Spinal cord (tissue), 10 donors: ENCODE results near the gene MBLAC2. TPM values are rescaled to one million over a fixed set of nuclear protein-coding genes. Genes with fewer than 3 reads are reported as not detected.

Source experiments
- DNase-seq, 6 donors: peaks; one replicate each; pipeline versions ENCODE4 v3.0.0 to v3.0.0-alpha.2; 2013 to 2015; ENCODE audit warnings: low spot score in 6 of 6, low read depth in 4 of 6
- H3K27ac ChIP-seq: one replicate; pipeline ENCODE4 v1.5.1; 2013; ENCODE audit warnings: low read depth, low read length, control low read depth
- H3K27me3 ChIP-seq: one replicate; pipeline ENCODE4 v1.6.1; 2013; ENCODE audit warnings: low read length; ENCODE audit not compliant: control insufficient read depth, insufficient read depth
- H3K36me3 ChIP-seq: one replicate; pipeline ENCODE4 v1.6.1; 2013; ENCODE audit warnings: low read length; ENCODE audit not compliant: control insufficient read depth, insufficient read depth
- H3K4me1 ChIP-seq: one replicate; pipeline ENCODE4 v1.6.1; 2013; ENCODE audit warnings: low read length; ENCODE audit not compliant: control insufficient read depth, insufficient read depth
- H3K4me3 ChIP-seq: one replicate; pipeline ENCODE4 v1.5.1; 2013; ENCODE audit warnings: low read depth, low read length, control low read depth
- H3K9me3 ChIP-seq: one replicate; pipeline ENCODE4 v1.6.1; 2013; ENCODE audit warnings: low read length; ENCODE audit not compliant: control insufficient read depth, insufficient read depth
- WGBS: methylation state at CpG from one replicate; pipeline ENCODE4 v1.1.5; 2013; ENCODE audit warnings: missing lambda C conversion rate; ENCODE audit not compliant: insufficient coverage; 5-methylcytosine and 5-hydroxymethylcytosine counted together
- long read RNA-seq, 4 donors: transcript quantifications; one replicate each; lab custom pipeline, GENCODE V29; 2026
- polyA plus RNA-seq, 2 donors: library from polyadenylated mRNA; unstranded; fragments of 120-200 nt; gene quantifications; one replicate each; pipeline ENCODE4 v1.2.1, GENCODE V29; 2013; ENCODE audit not compliant: insufficient read length in 2 of 2
- total RNA-seq, 2 donors: library from RNA; depleted of rRNA in 1 of 2; stranded (reverse); fragments of 120-200 nt in 1 of 2; fragments of >200 nt in 1 of 2; gene quantifications; one replicate each; pipeline versions ENCODE4 v1.2.3 to v1.2.4, GENCODE V29; 2013 to 2014
- donor health status: healthy.

The MBLAC2 gene
- total RNA-seq (10 to 100 TPM in 1 of 2 donors, 1 to 10 TPM in 1; 7.4 to 33.9 TPM), polyA plus RNA-seq (10 to 100 TPM; 17.4 to 23.3 TPM)
- long read RNA-seq, donor 1, full-length matches to known transcripts: 15 of 15 reads
- long read RNA-seq, donor 1, partial matches to known transcripts: 0 of 15 reads
- long read RNA-seq, donor 1, other reads (novel, unspliced or antisense): 0 of 15 reads
- long read RNA-seq, donor 2, full-length matches to known transcripts: 3 of 3 reads
- long read RNA-seq, donor 2, partial matches to known transcripts: 0 of 3 reads
- long read RNA-seq, donor 2, other reads (novel, unspliced or antisense): 0 of 3 reads
- long read RNA-seq, donor 3, full-length matches to known transcripts: 13 of 13 reads
- long read RNA-seq, donor 3, partial matches to known transcripts: 0 of 13 reads
- long read RNA-seq, donor 3, other reads (novel, unspliced or antisense): 0 of 13 reads
- long read RNA-seq, donor 4, full-length matches to known transcripts: 3 of 3 reads
- long read RNA-seq, donor 4, partial matches to known transcripts: 0 of 3 reads
- long read RNA-seq, donor 4, other reads (novel, unspliced or antisense): 0 of 3 reads

GRCh38 chr5:90474235-90475107 is at the start of gene MBLAC2, which contains the start of gene POLR3G:
MBLAC2 (minus strand) TSS chr5:90474771; CDS start chr5:90474292, 479 bp downstream.
POLR3G (plus strand) TSS chr5:90474864; CDS start chr5:90485568, 10,704 bp downstream.
- peak; percentile 77 to 98 (median 83) for DNase-seq
- Histone ChIP-seq H3K36me3 (peaks cover 2% of the 10 kb centered on the region), H3K4me3 (peak within 1 kb of the TSS; percentile 97), H3K9me3 (no peaks in the 10 kb centered on the region), H3K27me3 (no peaks in the 10 kb centered on the region), H3K27ac (peak within 1 kb of the TSS; percentile 90), H3K4me1 (peaks cover 15% of the 10 kb centered on the region)
- WGBS: under 1% methylated on average over 71 of the region's 73 CpGs

- Histone ChIP-seq H3K27me3 (no peaks in the 10 kb centered on the region), H3K36me3 (peaks cover 13% of the 10 kb centered on the region), H3K27ac (no peak overlapping the region), H3K9me3 (no peaks in the 10 kb centered on the region), H3K4me1 (no peaks in the 10 kb centered on the region), H3K4me3 (no peak overlapping the region)
- 92% methylated on average over 3 of the region's 7 CpGs for WGBS
- DNase-seq: no peak
These were observed 44.5 kb upstream of the MBLAC2 start for GRCh38 chr5:90519081-90519480.

- H3K9me3 ChIP-seq: no peaks in the 10 kb centered on the region
- H3K4me1 ChIP-seq: no peaks in the 10 kb centered on the region
- H3K27ac ChIP-seq: no peak overlapping the region
- DNase-seq: no peak
- H3K27me3 ChIP-seq: no peaks in the 10 kb centered on the region
- H3K4me3 ChIP-seq: no peak overlapping the region
- H3K36me3 ChIP-seq: peaks cover 13% of the 10 kb centered on the region
These were observed 44.1 kb upstream of the MBLAC2 start for GRCh38 chr5:90518661-90519060.

- no peaks in the 10 kb centered on the region for H3K27me3 ChIP-seq
- no CpG with 5 or more reads among the region's 3 CpGs for WGBS
These were observed 39.9 kb upstream of the MBLAC2 start for GRCh38 chr5:90514520-90514919.

GRCh38 chr5:90510438-90510837 is 35.9 kb upstream of the MBLAC2 start:
- Histone ChIP-seq H3K36me3 (peaks cover 5% of the 10 kb centered on the region), H3K4me1 (no peaks in the 10 kb centered on the region), H3K27me3 (no peaks in the 10 kb centered on the region), H3K4me3 (no peak overlapping the region), H3K9me3 (no peaks in the 10 kb centered on the region), H3K27ac (no peak overlapping the region)
- no peak for DNase-seq
- WGBS: no CpG with 5 or more reads among the region's 1 CpG

More at GRCh38 chr5:90514520-90514919, 39.9 kb upstream of the MBLAC2 start:
- no peaks in the 10 kb centered on the region for H3K9me3 ChIP-seq
- peaks cover 5% of the 10 kb centered on the region for H3K36me3 ChIP-seq
- no peaks in the 10 kb centered on the region for H3K4me1 ChIP-seq
- no peak overlapping the region for H3K4me3 ChIP-seq
- no peak overlapping the region for H3K27ac ChIP-seq
- no peak for DNase-seq

- H3K36me3 ChIP-seq: no peaks in the 10 kb centered on the region
- DNase-seq: no peak
- H3K4me1 ChIP-seq: no peaks in the 10 kb centered on the region
- no peaks in the 10 kb centered on the region for H3K27me3 ChIP-seq
- no peaks in the 10 kb centered on the region for H3K9me3 ChIP-seq
- H3K4me3 ChIP-seq: no peak overlapping the region
- H3K27ac ChIP-seq: no peak overlapping the region
These were observed 31.6 kb upstream of the MBLAC2 start for GRCh38 chr5:90506221-90506620.

GRCh38 chr5:90504743-90505142 is 30.2 kb upstream of the MBLAC2 start:
- no peak for DNase-seq
- Histone ChIP-seq H3K4me3 (no peak overlapping the region), H3K36me3 (no peaks in the 10 kb centered on the region), H3K9me3 (no peaks in the 10 kb centered on the region), H3K27me3 (no peaks in the 10 kb centered on the region), H3K27ac (no peak overlapping the region), H3K4me1 (no peaks in the 10 kb centered on the region)
- WGBS: no CpG with 5 or more reads among the region's 2 CpGs

- Histone ChIP-seq H3K27me3 (no peaks in the 10 kb centered on the region), H3K4me1 (no peaks in the 10 kb centered on the region), H3K4me3 (no peak overlapping the region), H3K27ac (no peak overlapping the region), H3K36me3 (no peaks in the 10 kb centered on the region), H3K9me3 (no peaks in the 10 kb centered on the region)
- DNase-seq: no peak
- WGBS: no CpG with 5 or more reads among the region's 1 CpG
These were observed 29.0 kb upstream of the MBLAC2 start for GRCh38 chr5:90503596-90503995.

GRCh38 chr5:90495146-90495545 is 20.6 kb upstream of the MBLAC2 start:
- H3K36me3 ChIP-seq: no peaks in the 10 kb centered on the region
- H3K27me3 ChIP-seq: no peaks in the 10 kb centered on the region
- no peaks in the 10 kb centered on the region for H3K4me1 ChIP-seq
- no peak overlapping the region for H3K4me3 ChIP-seq
- no CpG with 5 or more reads among the region's 1 CpG for WGBS
- H3K9me3 ChIP-seq: no peaks in the 10 kb centered on the region
- no peak for DNase-seq
- H3K27ac ChIP-seq: no peak overlapping the region
